Colonic mucosa (tissue), 4 donors: Measurements from ENCODE around the gene AGBL4. TPM values are rescaled to one million over a fixed set of nuclear protein-coding genes. Genes with fewer than 3 reads are reported as not detected.

Experiments used
- DNase-seq: peaks from one replicate; pipeline ENCODE4 v3.0.0-alpha.2; 2020
- H3K27ac ChIP-seq: fragments of 200-600 bp; one replicate; pipeline ENCODE4 v1.8.0; 2021
- H3K27me3 ChIP-seq: fragments of 200-600 bp; one replicate; pipeline ENCODE4 v1.8.0; 2021
- H3K36me3 ChIP-seq: fragments of 200-600 bp; one replicate; pipeline ENCODE4 v1.8.0; 2021
- H3K4me1 ChIP-seq: fragments of 200-600 bp; one replicate; pipeline ENCODE4 v1.8.0; 2021; ENCODE audit warnings: mild to moderate bottlenecking
- H3K4me3 ChIP-seq: fragments of 200-600 bp; one replicate; pipeline ENCODE4 v1.8.0; 2021
- H3K9ac ChIP-seq, 2 donors: one replicate each; pipeline ENCODE4 v1.7.0; 2013; ENCODE audit warnings: control low read depth in 2 of 2, low read depth in 2 of 2, low read length in 2 of 2
- H3K9me3 ChIP-seq: fragments of 200-600 bp; one replicate; pipeline ENCODE4 v1.8.0; 2021
- intact Hi-C: fragments of 100-400 bp; cut with DNase I; formaldehyde crosslinking; loops from one replicate; pipeline ENCODE4 v1.14.1; 2022
- total RNA-seq, 2 donors: library from RNA; stranded (reverse); fragmentation: NEBNext Ultra II Directional in 1 of 2; extraction: Animal tissue kit (Norgen Biotek cat#: 25700) in 1 of 2; gene quantifications; one replicate each; pipeline ENCODE4 v1.2.1, GENCODE V29; 2021
- TF ChIP-seq, protein P1 (sequence below): fragments of 200-600 bp; IDR thresholded peaks from one replicate; pipeline ENCODE4 v1.8.0; 2022; ENCODE audit warnings: antibody characterized with exemption, mild to moderate bottlenecking
- donor health status: healthy.
- donor health status: DM: no; HTN: no; CAD: no.
- donor health status: DM: no; HTN: no; CAD: no.

AGBL4 gene
- total RNA-seq, 2 donors from 2014 or later, result 0.24 to 0.30 TPM

- Histone ChIP-seq H3K4me3 (no peak overlapping the region), H3K4me1 (no peaks in the 10 kb centered on the region), H3K27me3 (no peaks in the 10 kb centered on the region), H3K9me3 (no peaks in the 10 kb centered on the region), H3K9ac (no peak overlapping the region), H3K27ac (no peak overlapping the region), H3K36me3 (no peaks in the 10 kb centered on the region)
- DNase-seq, result no peak
- intact Hi-C loops, result no loop called here
- TF ChIP-seq, protein P1, sequence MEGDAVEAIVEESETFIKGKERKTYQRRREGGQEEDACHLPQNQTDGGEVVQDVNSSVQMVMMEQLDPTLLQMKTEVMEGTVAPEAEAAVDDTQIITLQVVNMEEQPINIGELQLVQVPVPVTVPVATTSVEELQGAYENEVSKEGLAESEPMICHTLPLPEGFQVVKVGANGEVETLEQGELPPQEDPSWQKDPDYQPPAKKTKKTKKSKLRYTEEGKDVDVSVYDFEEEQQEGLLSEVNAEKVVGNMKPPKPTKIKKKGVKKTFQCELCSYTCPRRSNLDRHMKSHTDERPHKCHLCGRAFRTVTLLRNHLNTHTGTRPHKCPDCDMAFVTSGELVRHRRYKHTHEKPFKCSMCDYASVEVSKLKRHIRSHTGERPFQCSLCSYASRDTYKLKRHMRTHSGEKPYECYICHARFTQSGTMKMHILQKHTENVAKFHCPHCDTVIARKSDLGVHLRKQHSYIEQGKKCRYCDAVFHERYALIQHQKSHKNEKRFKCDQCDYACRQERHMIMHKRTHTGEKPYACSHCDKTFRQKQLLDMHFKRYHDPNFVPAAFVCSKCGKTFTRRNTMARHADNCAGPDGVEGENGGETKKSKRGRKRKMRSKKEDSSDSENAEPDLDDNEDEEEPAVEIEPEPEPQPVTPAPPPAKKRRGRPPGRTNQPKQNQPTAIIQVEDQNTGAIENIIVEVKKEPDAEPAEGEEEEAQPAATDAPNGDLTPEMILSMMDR, result no peak
Observed at GRCh38 chr1:48741380-48741779, 1282.4 kb downstream of the AGBL4 start.

GRCh38 chr1:48740621-48741020 is 1283.1 kb downstream of the AGBL4 start:
- H3K4me1 ChIP-seq, result no peaks in the 10 kb centered on the region
- no peak overlapping the region for H3K9ac ChIP-seq
- H3K27ac ChIP-seq, result no peak overlapping the region
- TF ChIP-seq, protein P1, result no peak
- H3K4me3 ChIP-seq, result no peak overlapping the region
- H3K27me3 ChIP-seq, result no peaks in the 10 kb centered on the region
- H3K36me3 ChIP-seq, result no peaks in the 10 kb centered on the region
- DNase-seq, result no peak
- intact Hi-C loops, result no loop called here
- H3K9me3 ChIP-seq, result no peaks in the 10 kb centered on the region

DNA sequence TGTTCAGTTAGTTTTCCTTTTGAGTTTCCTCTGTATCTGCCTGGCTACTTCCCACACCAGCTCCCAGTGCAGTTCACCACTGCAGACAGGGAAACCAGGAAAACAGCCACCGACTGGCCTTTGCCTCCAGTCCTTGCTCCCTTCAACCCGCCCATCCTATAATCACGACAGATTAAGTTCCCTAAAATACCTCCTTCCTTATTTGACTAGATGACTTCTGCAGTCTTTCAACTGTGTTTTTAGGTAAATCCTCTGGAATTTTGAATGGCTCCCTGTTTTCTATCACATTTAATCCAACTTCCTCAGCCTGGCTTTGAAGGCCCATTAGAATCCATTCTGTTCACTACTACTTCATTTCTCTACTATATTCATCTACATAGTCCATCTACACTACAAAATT is 1284.7 kb downstream of the AGBL4 start:
- Histone ChIP-seq H3K36me3 (no peaks in the 10 kb centered on the region), H3K4me3 (no peak overlapping the region), H3K27ac (no peak overlapping the region), H3K4me1 (no peaks in the 10 kb centered on the region), H3K27me3 (no peaks in the 10 kb centered on the region), H3K9me3 (no peaks in the 10 kb centered on the region), H3K9ac (no peak overlapping the region)
- TF ChIP-seq, protein P1, result no peak
- intact Hi-C loops, result no loop called here
- DNase-seq, result no peak

DNA sequence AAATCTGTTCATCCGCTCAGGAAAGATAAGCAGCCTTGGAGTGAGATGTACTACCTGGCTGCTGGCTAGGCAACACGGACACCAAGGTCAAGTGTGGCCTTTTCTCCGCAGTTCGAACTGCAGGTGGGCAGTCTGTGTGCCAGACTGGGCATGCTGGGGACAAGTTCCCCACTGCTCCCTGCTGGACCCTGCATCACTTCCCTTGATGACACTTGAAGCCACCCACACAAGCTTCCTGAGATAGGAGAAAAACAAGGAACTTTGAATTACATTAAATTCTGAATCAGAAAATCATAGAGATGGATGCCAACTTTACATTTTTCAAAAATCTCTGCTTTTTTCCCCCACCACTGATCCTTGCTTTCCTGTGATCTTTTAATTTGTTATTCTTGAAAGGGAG is 1285.4 kb downstream of the AGBL4 start:
- Histone ChIP-seq H3K9me3 (no peaks in the 10 kb centered on the region), H3K27me3 (no peaks in the 10 kb centered on the region), H3K4me1 (no peaks in the 10 kb centered on the region), H3K4me3 (no peak overlapping the region), H3K27ac (no peak overlapping the region), H3K36me3 (no peaks in the 10 kb centered on the region), H3K9ac (no peak overlapping the region)
- no peak for DNase-seq
- TF ChIP-seq, protein P1, result no peak
- intact Hi-C loops, result no loop called here

GRCh38 chr1:48735796-48736195 is 1288.0 kb downstream of the AGBL4 start:
- H3K27ac ChIP-seq, result no peak overlapping the region
- TF ChIP-seq, protein P1, result no peak
- H3K36me3 ChIP-seq, result no peaks in the 10 kb centered on the region
- no peaks in the 10 kb centered on the region for H3K9me3 ChIP-seq
- H3K27me3 ChIP-seq, result no peaks in the 10 kb centered on the region
- H3K4me1 ChIP-seq, result no peaks in the 10 kb centered on the region
- intact Hi-C loops, result no loop called here
- no peak for DNase-seq
- no peak overlapping the region for H3K9ac ChIP-seq
- H3K4me3 ChIP-seq, result no peak overlapping the region
